OCI-LY1 (cell line): ENCODE measurements around the gene ADCYAP1R1.

Experiments
- H2AFZ ChIP-seq: fragments of 200-600 bp; sonication (generic), shearing (Covaris generic); 2 replicates; pipeline ENCODE4 v1.6.0; 2014; ENCODE audit warnings: antibody characterized with exemption, mild to moderate bottlenecking, low read length
- H3F3A ChIP-seq: fragments of 200-600 bp; sonication (generic), shearing (Covaris generic); 2 replicates; pipeline ENCODE4 v1.6.0; 2014; ENCODE audit warnings: mild to moderate bottlenecking, antibody characterized with exemption, low read length, moderate library complexity; ENCODE audit not compliant: insufficient read depth
- H3K27ac ChIP-seq: fragments of 200-600 bp; sonication (generic); 2 replicates; pipeline ENCODE4 v1.5.1; 2014; ENCODE audit warnings: low read length, mixed run types, mild to moderate bottlenecking, low read depth; ENCODE audit not compliant: poor library complexity, severe bottlenecking
- H3K27me3 ChIP-seq: fragments of 200-600 bp; sonication (generic); 2 replicates; pipeline ENCODE4 v1.6.0; 2014; ENCODE audit warnings: antibody characterized with exemption, mild to moderate bottlenecking, low read length, moderate library complexity; ENCODE audit not compliant: insufficient read depth
- H3K36me3 ChIP-seq: fragments of 200-600 bp; sonication (generic); 2 replicates; pipeline ENCODE4 v1.6.1; 2014; ENCODE audit warnings: mild to moderate bottlenecking, antibody characterized with exemption, low read length, moderate library complexity, mixed read lengths; ENCODE audit not compliant: insufficient read depth
- H3K4me1 ChIP-seq: fragments of 200-600 bp; sonication (generic); 2 replicates; pipeline ENCODE4 v1.5.1; 2014; ENCODE audit warnings: mild to moderate bottlenecking, low read length, moderate library complexity; ENCODE audit not compliant: insufficient read depth, severe bottlenecking
- H3K4me2 ChIP-seq: fragments of 200-600 bp; sonication (generic), shearing (Covaris generic); 2 replicates; pipeline ENCODE4 v1.6.1; 2014; ENCODE audit warnings: low read length
- H3K4me3 ChIP-seq: fragments of 200-600 bp; sonication (generic); 2 replicates; pipeline ENCODE4 v1.5.1; 2014; ENCODE audit warnings: low read length, low read depth, mild to moderate bottlenecking, mixed read lengths; ENCODE audit not compliant: poor library complexity, severe bottlenecking
- H3K79me2 ChIP-seq: fragments of 200-600 bp; shearing (Covaris generic); 2 replicates; pipeline ENCODE4 v1.6.1; 2016; ENCODE audit warnings: mixed run types, low read length, mixed read lengths; ENCODE audit not compliant: insufficient read depth
- H3K9ac ChIP-seq: fragments of 200-600 bp; sonication (generic), shearing (Covaris generic); 2 replicates; pipeline ENCODE4 v1.6.1; 2014; ENCODE audit warnings: mild to moderate bottlenecking, low read length, mixed read lengths
- H3K9me2 ChIP-seq: fragments of 200-600 bp; sonication (generic), shearing (Covaris generic); 2 replicates; pipeline ENCODE4 v1.6.1; 2014; ENCODE audit warnings: low read depth, mild to moderate bottlenecking, low read length, mixed read lengths
- H3K9me3 ChIP-seq: fragments of 200-600 bp; shearing (Covaris generic); 2 replicates; pipeline ENCODE4 v1.6.1; 2014; ENCODE audit warnings: low read length, mixed read lengths
- H4K20me1 ChIP-seq: fragments of 200-600 bp; sonication (generic), shearing (Covaris generic); 2 replicates; pipeline ENCODE4 v1.6.0; 2016; ENCODE audit warnings: mild to moderate bottlenecking, low read length; ENCODE audit not compliant: insufficient read depth
- EZH2 ChIP-seq: fragments of 200-600 bp; sonication (generic), shearing (Covaris generic); IDR thresholded peaks from 2 replicates; pipeline ENCODE4 v1.8.0; 2017; ENCODE audit warnings: borderline replicate concordance, mixed run types, mild to moderate bottlenecking, antibody characterized with exemption, low read length, moderate library complexity, mixed read lengths
- TF ChIP-seq, protein P1 (sequence below): fragments of 200-600 bp; sonication (generic), shearing (Covaris generic); IDR thresholded peaks from 2 replicates; pipeline ENCODE4 v1.5.1; 2017; ENCODE audit warnings: mild to moderate bottlenecking, antibody characterized with exemption, low read length, moderate library complexity, mixed read lengths

ADCYAP1R1 gene

DNA sequence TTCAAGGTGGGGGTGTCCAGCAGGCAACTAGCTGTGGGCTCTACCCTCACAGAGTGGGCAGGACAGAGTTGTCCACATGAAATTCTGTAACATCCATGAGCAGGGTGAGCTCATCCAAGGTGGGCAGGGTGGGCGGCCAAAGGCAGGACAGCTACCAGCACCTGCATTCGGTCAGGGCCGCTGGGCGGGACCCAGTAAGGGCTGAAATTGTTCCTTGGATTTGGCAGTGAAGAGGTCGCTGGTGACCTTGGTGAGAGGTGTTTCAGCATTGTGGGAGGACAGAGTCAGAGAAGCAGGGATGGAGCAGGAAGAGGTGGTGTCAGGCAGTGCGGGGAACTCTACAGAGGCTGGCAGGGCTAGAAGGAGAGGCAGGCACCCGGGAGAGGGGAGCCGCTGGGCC is 23.9 kb downstream of the ADCYAP1R1 start:
- no peak overlapping the region for H3K4me2 ChIP-seq
- H3K36me3 ChIP-seq = no peaks in the 10 kb centered on the region
- peaks cover 5% of the 10 kb centered on the region; the same call in 1 of the 2 replicates for H3K27me3 ChIP-seq
- TF ChIP-seq, protein P1, sequence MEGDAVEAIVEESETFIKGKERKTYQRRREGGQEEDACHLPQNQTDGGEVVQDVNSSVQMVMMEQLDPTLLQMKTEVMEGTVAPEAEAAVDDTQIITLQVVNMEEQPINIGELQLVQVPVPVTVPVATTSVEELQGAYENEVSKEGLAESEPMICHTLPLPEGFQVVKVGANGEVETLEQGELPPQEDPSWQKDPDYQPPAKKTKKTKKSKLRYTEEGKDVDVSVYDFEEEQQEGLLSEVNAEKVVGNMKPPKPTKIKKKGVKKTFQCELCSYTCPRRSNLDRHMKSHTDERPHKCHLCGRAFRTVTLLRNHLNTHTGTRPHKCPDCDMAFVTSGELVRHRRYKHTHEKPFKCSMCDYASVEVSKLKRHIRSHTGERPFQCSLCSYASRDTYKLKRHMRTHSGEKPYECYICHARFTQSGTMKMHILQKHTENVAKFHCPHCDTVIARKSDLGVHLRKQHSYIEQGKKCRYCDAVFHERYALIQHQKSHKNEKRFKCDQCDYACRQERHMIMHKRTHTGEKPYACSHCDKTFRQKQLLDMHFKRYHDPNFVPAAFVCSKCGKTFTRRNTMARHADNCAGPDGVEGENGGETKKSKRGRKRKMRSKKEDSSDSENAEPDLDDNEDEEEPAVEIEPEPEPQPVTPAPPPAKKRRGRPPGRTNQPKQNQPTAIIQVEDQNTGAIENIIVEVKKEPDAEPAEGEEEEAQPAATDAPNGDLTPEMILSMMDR = no peak
- TF ChIP-seq EZH2 = no peak
- no peak overlapping the region for H3K27ac ChIP-seq
- H2AFZ ChIP-seq = no peak overlapping the region
- no peaks in the 10 kb centered on the region for H3K4me1 ChIP-seq
- no peaks in the 10 kb centered on the region for H3K9me2 ChIP-seq
- H3K9ac ChIP-seq = no peak overlapping the region
- no peak overlapping the region for H3K4me3 ChIP-seq
- no peaks in the 10 kb centered on the region for H4K20me1 ChIP-seq
- H3F3A ChIP-seq = no peaks in the 10 kb centered on the region
- no peaks in the 10 kb centered on the region for H3K79me2 ChIP-seq
- no peaks in the 10 kb centered on the region for H3K9me3 ChIP-seq

DNA sequence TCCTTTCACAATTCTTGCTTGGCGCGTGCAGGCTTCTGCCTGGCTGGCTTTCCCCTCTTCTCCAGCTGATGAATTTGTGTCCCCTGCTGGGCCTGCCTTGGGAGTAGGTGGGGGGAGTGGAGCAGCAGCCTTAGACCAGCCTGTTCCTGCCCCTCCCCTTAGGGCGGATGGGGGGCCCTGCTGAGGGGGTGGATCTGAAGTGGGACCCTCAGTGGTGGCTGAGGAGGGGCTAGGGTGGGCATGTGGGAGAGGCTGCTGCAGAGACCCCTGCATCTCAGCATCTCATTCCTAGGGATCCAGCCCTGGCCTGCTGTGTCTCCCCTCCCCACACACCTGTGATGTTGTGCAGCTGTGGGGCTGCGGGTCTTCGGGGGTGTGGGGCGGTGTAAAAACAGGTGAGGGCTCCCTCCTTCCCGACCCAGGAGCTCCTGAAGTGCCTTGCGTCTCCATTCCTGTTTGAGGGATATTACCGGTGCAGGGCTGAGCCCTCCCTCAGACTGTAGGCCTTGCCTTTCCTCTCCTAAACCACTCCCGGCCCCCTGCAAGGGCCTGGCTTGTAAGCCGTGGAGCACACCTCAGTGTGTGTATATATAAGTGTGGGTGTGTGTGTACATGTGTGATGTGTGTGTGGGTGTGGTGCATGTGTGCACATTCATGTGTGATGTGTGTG is 24.7 kb downstream of the ADCYAP1R1 start:
- no peak overlapping the region for H3K4me3 ChIP-seq
- H3F3A ChIP-seq = no peaks in the 10 kb centered on the region
- H2AFZ ChIP-seq = no peak overlapping the region
- no peak overlapping the region for H3K27ac ChIP-seq
- no peak overlapping the region for H3K9ac ChIP-seq
- TF ChIP-seq EZH2 = no peak
- TF ChIP-seq, protein P1 = no peak
- H3K36me3 ChIP-seq = no peaks in the 10 kb centered on the region
- H3K9me3 ChIP-seq = no peaks in the 10 kb centered on the region
- H3K79me2 ChIP-seq = no peaks in the 10 kb centered on the region
- H4K20me1 ChIP-seq = no peaks in the 10 kb centered on the region
- H3K4me2 ChIP-seq = no peak overlapping the region
- H3K4me1 ChIP-seq = no peaks in the 10 kb centered on the region
- no peaks in the 10 kb centered on the region for H3K9me2 ChIP-seq
- H3K27me3 ChIP-seq = peaks cover 5% of the 10 kb centered on the region; the same call in 1 of the 2 replicates

DNA sequence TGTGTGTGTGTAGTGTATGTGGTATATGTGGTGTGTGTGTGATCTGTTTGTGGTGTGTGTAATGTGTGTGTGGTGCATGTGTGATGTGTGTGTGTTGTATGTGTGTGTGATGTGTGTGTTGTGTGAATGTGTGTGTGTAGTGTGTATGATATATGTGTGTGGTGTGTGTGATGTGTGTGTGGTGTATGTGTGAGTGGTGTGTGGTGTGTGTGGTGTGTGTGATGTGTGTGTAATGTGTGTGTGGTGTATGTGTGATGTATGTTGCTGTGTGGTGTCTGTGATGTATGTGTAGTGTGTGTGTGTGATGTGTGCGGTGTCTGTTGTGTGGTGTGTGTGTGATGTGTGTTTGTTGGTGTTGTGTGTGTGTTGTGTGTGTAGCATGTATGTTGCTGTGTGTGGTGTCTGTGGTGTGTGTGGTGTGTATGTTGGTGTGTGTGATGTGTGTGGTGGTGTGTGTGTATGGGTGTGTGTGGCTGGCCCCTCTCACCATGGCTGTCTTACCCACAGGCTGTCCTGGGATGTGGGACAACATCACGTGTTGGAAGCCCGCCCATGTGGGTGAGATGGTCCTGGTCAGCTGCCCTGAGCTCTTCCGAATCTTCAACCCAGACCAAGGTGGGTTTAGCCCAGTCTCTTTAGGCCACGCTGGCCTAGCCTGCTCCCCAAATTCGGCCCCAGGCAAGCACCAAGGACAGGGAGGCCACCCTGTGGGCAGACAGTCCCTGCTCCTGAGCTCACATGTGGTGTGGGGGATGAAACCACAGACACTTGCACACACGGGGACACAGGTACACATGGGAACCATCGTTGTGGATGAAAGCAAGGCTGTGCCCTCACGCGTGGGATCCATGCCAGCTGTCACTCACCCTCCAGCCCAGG is 25.6 kb downstream of the ADCYAP1R1 start:
- Histone ChIP-seq H3K36me3 (no peaks in the 10 kb centered on the region), H3K4me3 (no peak overlapping the region), H3K9me2 (no peaks in the 10 kb centered on the region), H3F3A (no peaks in the 10 kb centered on the region), H3K27ac (no peak overlapping the region), H3K4me1 (no peaks in the 10 kb centered on the region), H4K20me1 (no peaks in the 10 kb centered on the region), H3K79me2 (no peaks in the 10 kb centered on the region), H3K9ac (no peak overlapping the region), H3K27me3 (peaks cover 5% of the 10 kb centered on the region; the same call in 1 of the 2 replicates), H3K9me3 (no peaks in the 10 kb centered on the region), H2AFZ (no peak overlapping the region), H3K4me2 (no peak overlapping the region)
- TF ChIP-seq, protein P1 = no peak
- TF ChIP-seq EZH2 = no peak
